Rectal smooth muscle tissue (tissue), 1 donor: ENCODE measurements around the gene NARF.
A peak's percentile ranks its signal among the peaks of the same experiment; 100 is the strongest.
"Not testable (repeated sequence)": the region's sequence is repeated elsewhere in the genome, so short reads cannot be mapped to it uniquely, and the experiment has no call there.

ENCODE experiments used
- H3K27ac ChIP-seq: one replicate; pipeline ENCODE4 v1.7.0; 2013; ENCODE audit warnings: low read depth, low read length, inconsistent platforms
- H3K27me3 ChIP-seq: one replicate; pipeline ENCODE4 v1.7.0; 2013; ENCODE audit warnings: low read length; ENCODE audit not compliant: control insufficient read depth, insufficient read depth
- H3K36me3 ChIP-seq: one replicate; pipeline ENCODE4 v1.7.0; 2013; ENCODE audit warnings: low read length; ENCODE audit not compliant: control insufficient read depth, insufficient read depth
- H3K4me1 ChIP-seq: one replicate; pipeline ENCODE4 v1.7.0; 2013; ENCODE audit warnings: low read length; ENCODE audit not compliant: control insufficient read depth, insufficient read depth
- H3K4me3 ChIP-seq: one replicate; pipeline ENCODE4 v1.7.0; 2013; ENCODE audit warnings: low read length
- H3K9ac ChIP-seq: one replicate; pipeline ENCODE4 v1.7.0; 2013; ENCODE audit warnings: low read length

Gene NARF

GRCh38 chr17:82444284-82444893, 14.2 kb upstream of the NARF start:
- no peak overlapping the region for H3K4me3 ChIP-seq
- peaks cover 13% of the 10 kb centered on the region for H3K36me3 ChIP-seq
- no peak overlapping the region for H3K9ac ChIP-seq
- no peaks in the 10 kb centered on the region for H3K27me3 ChIP-seq
- H3K4me1 ChIP-seq = no peaks in the 10 kb centered on the region
- H3K27ac ChIP-seq = no peak overlapping the region

GRCh38 chr17:82444941-82445521, 13.5 kb upstream of the NARF start:
- Histone ChIP-seq H3K36me3 (peaks cover 13% of the 10 kb centered on the region), H3K27me3 (no peaks in the 10 kb centered on the region), H3K27ac (no peak overlapping the region), H3K9ac (no peak overlapping the region), H3K4me1 (no peaks in the 10 kb centered on the region), H3K4me3 (no peak overlapping the region)

- Histone ChIP-seq H3K27me3 (no peaks in the 10 kb centered on the region), H3K4me1 (no peaks in the 10 kb centered on the region), H3K36me3 (peaks cover 13% of the 10 kb centered on the region), H3K4me3 (no peak overlapping the region), H3K9ac (no peak overlapping the region), H3K27ac (no peak overlapping the region)
Measured at GRCh38 chr17:82445542-82445941, 13.0 kb upstream of the NARF start.

- Histone ChIP-seq H3K4me3 (no peak overlapping the region), H3K36me3 (peaks cover 13% of the 10 kb centered on the region), H3K4me1 (peaks cover 2% of the 10 kb centered on the region), H3K27ac (no peak overlapping the region), H3K27me3 (no peaks in the 10 kb centered on the region), H3K9ac (no peak overlapping the region)
Measured at GRCh38 chr17:82446124-82446523, 12.4 kb upstream of the NARF start.

GRCh38 chr17:82446649-82447048, 11.9 kb upstream of the NARF start:
- peaks cover 7% of the 10 kb centered on the region for H3K4me1 ChIP-seq
- no peak overlapping the region for H3K27ac ChIP-seq

GRCh38 chr17:82447876-82448275, 10.7 kb upstream of the NARF start:
- H3K4me1 ChIP-seq = peaks cover 7% of the 10 kb centered on the region
- H3K36me3 ChIP-seq = peaks cover 10% of the 10 kb centered on the region
- H3K4me3 ChIP-seq = no peak overlapping the region
- no peak overlapping the region for H3K27ac ChIP-seq
- no peaks in the 10 kb centered on the region for H3K27me3 ChIP-seq
- no peak overlapping the region for H3K9ac ChIP-seq

More at GRCh38 chr17:82446649-82447048, 11.9 kb upstream of the NARF start:
- Histone ChIP-seq H3K27me3 (no peaks in the 10 kb centered on the region), H3K4me3 (no peak overlapping the region), H3K36me3 (peaks cover 13% of the 10 kb centered on the region), H3K9ac (no peak overlapping the region)

- Histone ChIP-seq H3K9ac (no peak overlapping the region), H3K27ac (peak overlapping the region; percentile 89), H3K27me3 (no peaks in the 10 kb centered on the region), H3K4me3 (peak overlapping the region; percentile 72), H3K36me3 (peaks cover 4% of the 10 kb centered on the region), H3K4me1 (peaks cover 7% of the 10 kb centered on the region)
Measured at GRCh38 chr17:82449131-82449882, 9.2 kb upstream of the NARF start.

- Histone ChIP-seq H3K4me3 (peak overlapping the region; percentile 72), H3K4me1 (peaks cover 7% of the 10 kb centered on the region)
Measured at GRCh38 chr17:82449883-82450356, 8.6 kb upstream of the NARF start.

GRCh38 chr17:82450357-82451106, 8.0 kb upstream of the NARF start, which contains the start of gene CYBC1:
Gene CYBC1, minus strand, starts transcription at chr17:82450752. Its CDS starts 1,498 bp downstream, at chr17:82449254.
- Histone ChIP-seq H3K27ac (peak within 1 kb of the TSS; percentile 89), H3K9ac (peak within 1 kb of the TSS; percentile 51), H3K4me3 (peak within 1 kb of the TSS; percentile 72), H3K4me1 (peaks cover 7% of the 10 kb centered on the region), H3K36me3 (no peaks in the 10 kb centered on the region), H3K27me3 (no peaks in the 10 kb centered on the region)

More at GRCh38 chr17:82449883-82450356, 8.6 kb upstream of the NARF start:
- Histone ChIP-seq H3K9ac (peak overlapping the region; percentile 39), H3K36me3 (no peaks in the 10 kb centered on the region), H3K27ac (peak overlapping the region; percentile 89), H3K27me3 (no peaks in the 10 kb centered on the region)

- Histone ChIP-seq H3K36me3 (no peaks in the 10 kb centered on the region), H3K4me3 (no peak overlapping the region), H3K9ac (no peak overlapping the region), H3K27me3 (no peaks in the 10 kb centered on the region), H3K27ac (no peak overlapping the region), H3K4me1 (peaks cover 7% of the 10 kb centered on the region)
Measured at GRCh38 chr17:82452162-82452561, 6.4 kb upstream of the NARF start.

GRCh38 chr17:82453151-82453550, 5.4 kb upstream of the NARF start:
- not testable (repeated sequence) for H3K36me3 ChIP-seq, H3K27me3 ChIP-seq

GRCh38 chr17:82453706-82454105, 4.8 kb upstream of the NARF start:
- H3K9ac ChIP-seq, H3K4me3 ChIP-seq, H3K27me3 ChIP-seq, H3K36me3 ChIP-seq, H3K27ac ChIP-seq: not testable (repeated sequence)
- H3K4me1 ChIP-seq = peaks cover 15% of the 10 kb centered on the region

More at GRCh38 chr17:82453151-82453550, 5.4 kb upstream of the NARF start:
- not testable (repeated sequence) for H3K9ac ChIP-seq, H3K27ac ChIP-seq, H3K4me3 ChIP-seq
- H3K4me1 ChIP-seq = peaks cover 15% of the 10 kb centered on the region
